ENCODE data around the gene FOXD4L3.
"Not testable (repeated sequence)": the region's sequence is repeated elsewhere in the genome, so short reads cannot be mapped to it uniquely, and the experiment has no call there.

Gene FOXD4L3

GRCh38 chr9:68324518-68324917 is 21.9 kb downstream of the FOXD4L3 start:
- H3K36me3 ChIP-seq (ENCODE audit: control insufficient read depth, insufficient read depth, low read length, severe bottlenecking); H3K4me3 ChIP-seq (ENCODE audit: low read length); H3K9me3 ChIP-seq (ENCODE audit: control insufficient read depth, low read length); H3K9ac ChIP-seq (ENCODE audit: low read length); H3K4me1 ChIP-seq (ENCODE audit: control insufficient read depth, insufficient read depth, low read length); DNase-seq (ENCODE audit: low read depth); H3K27me3 ChIP-seq (replicated peaks; ENCODE audit: control insufficient read depth, insufficient read depth, low read length): not testable (repeated sequence)

- H3K9ac ChIP-seq (ENCODE audit: low read length); DNase-seq (ENCODE audit: low read depth); H3K9me3 ChIP-seq (ENCODE audit: control insufficient read depth, low read length); H3K4me1 ChIP-seq (ENCODE audit: control insufficient read depth, insufficient read depth, low read length); H3K27me3 ChIP-seq (replicated peaks; ENCODE audit: control insufficient read depth, insufficient read depth, low read length); H3K36me3 ChIP-seq (ENCODE audit: control insufficient read depth, insufficient read depth, low read length, severe bottlenecking); H3K4me3 ChIP-seq (ENCODE audit: low read length): not testable (repeated sequence)
Observed at GRCh38 chr9:68329106-68329505, 26.4 kb downstream of the FOXD4L3 start.

- H3K36me3 ChIP-seq (ENCODE audit: control insufficient read depth, insufficient read depth, low read length, severe bottlenecking); H3K4me3 ChIP-seq (ENCODE audit: low read length); DNase-seq (ENCODE audit: low read depth); H3K9ac ChIP-seq (ENCODE audit: low read length); H3K9me3 ChIP-seq (ENCODE audit: control insufficient read depth, low read length); H3K27me3 ChIP-seq (replicated peaks; ENCODE audit: control insufficient read depth, insufficient read depth, low read length); H3K4me1 ChIP-seq (ENCODE audit: control insufficient read depth, insufficient read depth, low read length): not testable (repeated sequence)
Observed at GRCh38 chr9:68330531-68331173, 28.0 kb downstream of the FOXD4L3 start.

- not testable (repeated sequence) for H3K9ac ChIP-seq (ENCODE audit: low read length); H3K4me3 ChIP-seq (ENCODE audit: low read length); H3K27me3 ChIP-seq (replicated peaks; ENCODE audit: control insufficient read depth, insufficient read depth, low read length); H3K36me3 ChIP-seq (ENCODE audit: control insufficient read depth, insufficient read depth, low read length, severe bottlenecking); H3K4me1 ChIP-seq (ENCODE audit: control insufficient read depth, insufficient read depth, low read length); H3K9me3 ChIP-seq (ENCODE audit: control insufficient read depth, low read length); DNase-seq (ENCODE audit: low read depth)
Observed at GRCh38 chr9:68332122-68332521, 29.5 kb downstream of the FOXD4L3 start.

GRCh38 chr9:68335935-68336334 is 33.3 kb downstream of the FOXD4L3 start:
- not testable (repeated sequence) for H3K36me3 ChIP-seq (ENCODE audit: control insufficient read depth, insufficient read depth, low read length, severe bottlenecking); H3K4me3 ChIP-seq (ENCODE audit: low read length); H3K4me1 ChIP-seq (ENCODE audit: control insufficient read depth, insufficient read depth, low read length); H3K27me3 ChIP-seq (replicated peaks; ENCODE audit: control insufficient read depth, insufficient read depth, low read length); DNase-seq (ENCODE audit: low read depth); H3K9ac ChIP-seq (ENCODE audit: low read length); H3K9me3 ChIP-seq (ENCODE audit: control insufficient read depth, low read length)

- not testable (repeated sequence) for H3K36me3 ChIP-seq (ENCODE audit: control insufficient read depth, insufficient read depth, low read length, severe bottlenecking); H3K9ac ChIP-seq (ENCODE audit: low read length); H3K9me3 ChIP-seq (ENCODE audit: control insufficient read depth, low read length); H3K4me3 ChIP-seq (ENCODE audit: low read length); H3K27me3 ChIP-seq (replicated peaks; ENCODE audit: control insufficient read depth, insufficient read depth, low read length); H3K4me1 ChIP-seq (ENCODE audit: control insufficient read depth, insufficient read depth, low read length); DNase-seq (ENCODE audit: low read depth)
Observed at GRCh38 chr9:68336639-68337339, 34.1 kb downstream of the FOXD4L3 start.

- not testable (repeated sequence) for H3K9ac ChIP-seq (ENCODE audit: low read length); H3K9me3 ChIP-seq (ENCODE audit: control insufficient read depth, low read length); DNase-seq (ENCODE audit: low read depth); H3K4me3 ChIP-seq (ENCODE audit: low read length); H3K4me1 ChIP-seq (ENCODE audit: control insufficient read depth, insufficient read depth, low read length); H3K27me3 ChIP-seq (replicated peaks; ENCODE audit: control insufficient read depth, insufficient read depth, low read length); H3K36me3 ChIP-seq (ENCODE audit: control insufficient read depth, insufficient read depth, low read length, severe bottlenecking)
Observed at GRCh38 chr9:68338000-68338399, 35.3 kb downstream of the FOXD4L3 start.

GRCh38 chr9:68342265-68343025 is 39.8 kb downstream of the FOXD4L3 start:
- H3K9ac ChIP-seq (ENCODE audit: low read length); H3K36me3 ChIP-seq (ENCODE audit: control insufficient read depth, insufficient read depth, low read length, severe bottlenecking); H3K27me3 ChIP-seq (replicated peaks; ENCODE audit: control insufficient read depth, insufficient read depth, low read length); H3K4me3 ChIP-seq (ENCODE audit: low read length); H3K4me1 ChIP-seq (ENCODE audit: control insufficient read depth, insufficient read depth, low read length); H3K9me3 ChIP-seq (ENCODE audit: control insufficient read depth, low read length); DNase-seq (ENCODE audit: low read depth): not testable (repeated sequence)

DNA sequence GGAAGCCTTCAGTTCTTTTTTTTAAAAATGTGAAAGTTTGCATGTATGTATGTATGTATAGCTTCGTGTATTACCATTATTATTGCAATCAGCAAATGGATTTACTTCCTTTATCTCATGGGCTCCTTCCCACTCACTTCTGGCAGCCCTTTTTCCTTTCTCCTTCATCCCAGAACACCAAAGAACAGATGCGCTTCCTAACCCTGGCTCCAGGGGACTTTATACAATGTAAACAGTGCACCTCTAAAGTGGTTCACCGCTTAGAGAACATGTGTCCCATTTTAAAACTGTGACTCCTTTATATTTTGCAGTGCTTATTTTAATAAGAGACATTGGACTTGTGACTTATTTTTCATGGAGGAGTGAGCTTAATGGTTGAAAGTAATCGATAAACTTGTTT is 40.6 kb downstream of the FOXD4L3 start:
- DNase-seq (ENCODE audit: low read depth); H3K9me3 ChIP-seq (ENCODE audit: control insufficient read depth, low read length); H3K4me1 ChIP-seq (ENCODE audit: control insufficient read depth, insufficient read depth, low read length); H3K9ac ChIP-seq (ENCODE audit: low read length); H3K36me3 ChIP-seq (ENCODE audit: control insufficient read depth, insufficient read depth, low read length, severe bottlenecking); H3K27me3 ChIP-seq (replicated peaks; ENCODE audit: control insufficient read depth, insufficient read depth, low read length); H3K4me3 ChIP-seq (ENCODE audit: low read length): not testable (repeated sequence)

DNA sequence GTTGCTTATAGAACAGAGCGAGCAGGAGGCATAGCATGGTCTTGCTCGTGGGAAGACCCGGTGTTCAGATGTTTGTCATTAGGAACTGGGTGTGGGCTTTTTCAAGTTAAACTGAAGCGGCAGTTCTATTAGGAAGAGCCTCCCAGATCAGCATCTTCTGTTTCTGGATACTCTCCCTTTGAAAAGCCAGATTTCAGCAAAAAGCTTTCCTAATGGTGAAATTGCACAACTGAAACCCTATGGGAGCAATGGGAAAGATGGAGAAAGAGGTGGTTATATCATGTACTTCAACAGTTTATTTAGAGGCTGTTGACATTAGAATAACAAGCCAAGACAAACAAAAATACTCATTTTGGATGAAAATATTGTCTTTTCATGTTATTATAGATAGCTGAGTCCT is 41.3 kb downstream of the FOXD4L3 start:
- not testable (repeated sequence) for H3K36me3 ChIP-seq (ENCODE audit: control insufficient read depth, insufficient read depth, low read length, severe bottlenecking); H3K4me1 ChIP-seq (ENCODE audit: control insufficient read depth, insufficient read depth, low read length); H3K27me3 ChIP-seq (replicated peaks; ENCODE audit: control insufficient read depth, insufficient read depth, low read length); H3K4me3 ChIP-seq (ENCODE audit: low read length); H3K9ac ChIP-seq (ENCODE audit: low read length); H3K9me3 ChIP-seq (ENCODE audit: control insufficient read depth, low read length)
- DNase-seq (ENCODE audit: low read depth) = peak; percentile 38

DNA sequence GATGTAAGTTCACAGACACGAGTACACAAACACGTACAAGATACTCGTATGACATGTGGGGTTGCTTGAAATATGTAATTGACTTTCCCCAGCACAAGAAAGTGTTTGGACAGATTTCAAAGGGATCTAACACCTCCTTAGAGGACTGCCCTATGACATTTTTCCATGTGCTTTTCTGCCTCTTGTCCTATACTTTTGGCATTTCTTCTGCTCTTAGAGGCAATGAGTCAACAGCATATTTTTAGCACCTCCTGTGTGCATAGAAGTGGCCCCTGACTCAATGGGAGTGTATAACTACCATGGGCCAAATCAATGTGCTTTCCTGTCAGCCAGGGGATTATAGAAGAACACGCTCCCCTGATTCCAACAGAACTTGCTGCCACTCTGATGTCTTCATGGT is 49.0 kb downstream of the FOXD4L3 start:
- not testable (repeated sequence) for H3K27me3 ChIP-seq (replicated peaks; ENCODE audit: control insufficient read depth, insufficient read depth, low read length); H3K36me3 ChIP-seq (ENCODE audit: control insufficient read depth, insufficient read depth, low read length, severe bottlenecking); H3K4me3 ChIP-seq (ENCODE audit: low read length); H3K4me1 ChIP-seq (ENCODE audit: control insufficient read depth, insufficient read depth, low read length); H3K9me3 ChIP-seq (ENCODE audit: control insufficient read depth, low read length); DNase-seq (ENCODE audit: low read depth); H3K9ac ChIP-seq (ENCODE audit: low read length)

All from adipocyte (in vitro differentiated cells).